GM21360 (cell line): Measurements from ENCODE around the gene RHEB.
A peak's percentile ranks its signal among the peaks of the same experiment; 100 is the strongest.

Experiments used
- ATAC-seq: cut with Tn5 transposase; IDR thresholded peaks from one replicate; pipeline ENCODE4 v1.9.1; 2021; ENCODE audit warnings: mild to moderate bottlenecking, moderate library complexity; ENCODE audit not compliant: unreplicated experiment

Gene RHEB

DNA sequence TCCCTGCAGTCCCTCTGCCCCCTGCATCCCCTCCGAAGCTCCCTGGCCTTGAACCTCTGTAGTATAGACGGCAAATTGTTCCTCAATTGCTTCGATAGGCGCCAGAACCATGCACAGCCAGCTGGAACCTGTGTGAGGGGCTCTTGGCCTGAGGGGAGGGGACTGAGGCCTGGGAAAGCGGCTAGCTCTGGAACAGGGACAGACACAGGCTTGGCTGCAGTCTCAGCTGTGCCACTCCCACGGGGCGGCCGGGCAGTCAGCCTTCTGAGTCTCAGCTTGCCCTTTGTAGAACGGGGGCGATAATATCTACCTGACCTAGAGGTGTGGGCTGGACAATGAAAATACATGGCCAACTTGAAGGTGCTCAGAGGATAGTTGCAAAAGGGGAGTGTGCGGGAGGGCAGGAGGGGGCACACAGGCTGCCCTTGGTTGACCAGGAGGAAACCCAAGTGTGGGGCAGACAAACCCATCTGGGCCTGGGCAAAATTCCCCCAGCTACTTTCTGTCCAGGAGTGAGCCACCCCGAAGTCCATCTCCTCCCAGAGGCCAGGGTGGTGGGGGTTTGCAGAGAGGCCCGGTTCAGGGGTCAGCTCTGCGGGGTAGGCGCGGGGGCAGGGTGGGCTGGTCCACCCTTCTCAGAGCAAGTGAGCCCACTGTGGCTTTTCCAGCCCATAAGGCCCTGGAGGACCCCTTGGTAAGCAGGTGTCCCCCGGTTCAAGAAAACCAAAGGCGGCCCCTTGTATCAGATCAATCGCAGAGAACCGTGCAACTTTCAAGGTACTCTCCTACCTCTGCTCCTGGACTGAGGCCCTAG, 84.4 kb downstream of the RHEB start:
- no peak for ATAC-seq

- no peak for ATAC-seq
Measured at GRCh38 chr7:151434549-151434948, 85.1 kb downstream of the RHEB start.

GRCh38 chr7:151433721-151434400, 85.8 kb downstream of the RHEB start:
- ATAC-seq, result no peak

DNA sequence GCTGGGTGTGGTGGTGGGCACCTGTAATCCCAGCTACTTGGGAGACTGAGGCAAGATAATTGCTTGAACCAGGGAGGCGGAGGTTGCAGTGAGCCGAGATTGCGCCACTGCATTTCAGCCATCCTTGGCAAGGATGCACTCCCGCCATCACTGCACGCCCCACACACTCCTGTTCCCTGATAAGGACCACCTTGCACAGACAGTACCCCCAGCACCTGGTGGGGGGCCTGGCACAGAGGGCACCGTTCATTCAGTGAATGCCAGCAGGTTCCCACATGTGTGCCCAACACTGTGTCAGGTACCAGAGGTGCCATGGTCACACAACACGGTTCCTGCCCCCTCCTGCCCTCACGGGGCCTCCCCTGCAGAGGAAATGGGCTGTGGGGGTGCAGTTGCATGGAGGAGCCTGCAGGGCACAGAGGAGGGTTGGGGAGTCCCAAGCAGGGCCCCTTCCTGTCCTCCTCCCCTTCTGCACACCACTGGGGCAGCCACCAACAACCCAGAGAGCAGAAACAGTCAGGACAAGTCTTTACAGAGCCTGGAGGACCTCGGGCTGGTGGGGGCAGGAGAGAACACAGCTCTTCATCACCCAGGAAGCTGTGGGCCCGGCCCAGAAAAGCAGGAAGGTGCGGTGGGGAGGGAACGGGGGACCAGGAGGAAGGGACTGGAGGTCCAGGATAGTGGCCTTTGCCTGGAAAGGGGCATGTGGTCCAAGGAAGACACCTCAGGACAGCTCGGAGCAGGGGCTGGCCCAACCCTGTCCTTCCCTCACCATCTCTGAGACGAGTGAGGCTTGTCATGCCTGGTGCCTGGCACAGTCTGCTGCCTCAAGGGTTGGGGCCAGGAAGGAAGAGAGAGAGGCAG, 86.8 kb downstream of the RHEB start:
- peak; percentile 68 for ATAC-seq

GRCh38 chr7:151431768-151432311, 87.9 kb downstream of the RHEB start:
- ATAC-seq, result no peak

DNA sequence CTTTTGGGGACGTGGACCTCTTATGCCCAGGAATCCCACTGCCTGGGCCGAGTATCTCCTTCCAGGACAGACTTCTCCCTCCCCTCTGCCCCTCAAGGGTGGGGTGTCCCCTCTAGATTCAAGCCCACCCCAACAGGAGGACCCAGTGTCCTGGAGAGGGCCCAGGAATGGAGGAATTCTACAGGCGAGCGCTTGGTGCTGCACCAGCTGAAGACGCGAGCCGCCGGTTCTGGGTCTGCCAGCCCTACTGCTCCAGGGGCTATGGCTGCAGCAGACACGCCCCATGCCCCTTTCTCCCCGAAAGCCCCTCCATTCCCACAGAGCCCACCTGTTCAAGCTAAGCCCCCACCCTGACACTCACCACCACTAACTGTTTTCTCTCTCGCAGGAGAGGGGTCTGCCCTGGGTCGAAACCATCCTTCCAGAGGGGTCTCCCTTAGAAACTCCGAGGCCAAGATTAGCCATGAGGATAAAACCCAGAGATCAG, 88.4 kb downstream of the RHEB start:
- ATAC-seq, result no peak

- no peak for ATAC-seq
Measured at GRCh38 chr7:151430391-151431205, 89.1 kb downstream of the RHEB start.

DNA sequence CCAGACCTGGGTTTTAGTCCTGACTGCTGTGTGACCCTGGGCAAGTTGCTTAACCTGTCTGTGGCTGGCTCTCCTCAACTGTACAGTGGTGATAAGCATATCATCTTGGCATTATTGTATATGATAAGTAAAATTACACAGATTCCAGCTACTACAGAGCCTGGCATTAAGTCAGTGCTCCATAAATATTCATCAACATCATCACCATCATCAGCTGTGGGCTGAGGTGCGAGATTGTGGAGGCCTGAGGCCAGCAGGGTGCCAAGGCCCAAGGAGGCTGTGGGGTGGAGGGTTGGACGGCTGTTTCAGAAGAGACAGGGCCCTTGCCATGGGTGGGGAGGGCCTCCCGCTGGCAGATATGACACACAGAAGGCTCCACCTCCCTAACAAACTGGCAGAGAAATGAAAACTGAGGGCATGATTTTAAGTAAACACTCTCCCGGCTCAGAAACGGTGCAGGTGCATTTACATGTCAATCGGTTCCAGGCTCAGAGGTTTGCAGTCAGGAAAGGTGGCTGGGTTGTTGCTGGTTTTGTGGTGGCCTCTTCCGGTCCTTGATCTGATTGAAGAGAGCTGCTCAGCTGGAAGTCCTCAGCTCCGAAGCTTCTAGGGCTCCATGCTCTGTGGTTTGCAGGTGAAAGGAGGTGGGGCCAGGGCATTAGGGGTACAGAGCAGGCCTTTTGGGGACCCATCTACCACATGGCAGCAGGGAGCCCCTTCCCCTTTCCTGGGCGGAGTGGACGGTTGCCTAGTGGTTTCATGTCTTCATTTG, 89.9 kb downstream of the RHEB start:
- ATAC-seq, result no peak

DNA sequence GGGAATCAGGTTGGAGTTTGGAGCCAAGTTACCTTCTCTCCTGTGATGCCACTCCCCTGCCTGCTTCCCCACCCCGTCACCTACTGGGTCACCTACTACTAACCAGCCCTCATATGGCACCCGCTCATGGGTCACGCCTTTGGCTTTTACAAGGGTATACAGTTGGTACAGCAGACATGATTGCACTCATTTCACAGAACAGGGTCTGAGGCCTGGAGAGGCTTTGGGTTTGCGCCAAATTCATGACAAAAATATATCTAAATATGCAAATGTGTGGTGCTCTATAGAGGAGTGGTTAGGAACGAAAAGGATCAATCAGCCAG, 90.5 kb downstream of the RHEB start:
- no peak for ATAC-seq

- no peak for ATAC-seq
Measured at GRCh38 chr7:151428378-151429236, 91.1 kb downstream of the RHEB start.

DNA sequence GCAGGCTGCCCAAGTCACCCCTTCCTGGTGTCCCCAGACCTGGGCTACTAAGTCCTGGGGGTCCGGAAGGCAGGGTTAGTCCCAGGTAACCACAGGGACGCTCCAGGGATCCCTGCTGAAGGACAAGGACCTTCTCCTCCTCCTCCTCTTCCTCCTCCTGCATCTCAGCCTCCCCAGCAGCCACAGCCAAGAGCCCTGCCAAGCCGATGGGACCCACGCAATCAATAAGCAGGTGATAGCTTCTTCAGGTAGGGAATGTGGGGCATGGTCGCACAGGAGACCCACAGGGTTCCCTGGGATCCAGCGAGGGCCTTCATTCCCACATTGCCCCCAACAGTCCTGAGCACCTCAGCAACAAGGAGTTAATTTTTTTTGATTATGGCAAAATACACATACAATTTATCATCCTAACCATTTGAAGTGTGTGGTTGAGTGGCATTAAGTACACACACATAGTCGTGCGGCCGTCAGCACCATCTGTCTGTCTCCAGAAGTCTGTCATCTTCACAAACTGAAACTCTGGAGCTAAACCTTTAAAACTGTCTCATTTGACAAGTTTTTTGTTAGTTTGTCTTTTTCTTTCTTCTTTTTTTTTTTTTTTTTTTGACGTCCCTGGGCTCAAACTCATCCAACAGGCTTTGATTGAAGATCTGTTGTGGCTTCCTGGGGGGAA, 91.9 kb downstream of the RHEB start:
- no peak for ATAC-seq

DNA sequence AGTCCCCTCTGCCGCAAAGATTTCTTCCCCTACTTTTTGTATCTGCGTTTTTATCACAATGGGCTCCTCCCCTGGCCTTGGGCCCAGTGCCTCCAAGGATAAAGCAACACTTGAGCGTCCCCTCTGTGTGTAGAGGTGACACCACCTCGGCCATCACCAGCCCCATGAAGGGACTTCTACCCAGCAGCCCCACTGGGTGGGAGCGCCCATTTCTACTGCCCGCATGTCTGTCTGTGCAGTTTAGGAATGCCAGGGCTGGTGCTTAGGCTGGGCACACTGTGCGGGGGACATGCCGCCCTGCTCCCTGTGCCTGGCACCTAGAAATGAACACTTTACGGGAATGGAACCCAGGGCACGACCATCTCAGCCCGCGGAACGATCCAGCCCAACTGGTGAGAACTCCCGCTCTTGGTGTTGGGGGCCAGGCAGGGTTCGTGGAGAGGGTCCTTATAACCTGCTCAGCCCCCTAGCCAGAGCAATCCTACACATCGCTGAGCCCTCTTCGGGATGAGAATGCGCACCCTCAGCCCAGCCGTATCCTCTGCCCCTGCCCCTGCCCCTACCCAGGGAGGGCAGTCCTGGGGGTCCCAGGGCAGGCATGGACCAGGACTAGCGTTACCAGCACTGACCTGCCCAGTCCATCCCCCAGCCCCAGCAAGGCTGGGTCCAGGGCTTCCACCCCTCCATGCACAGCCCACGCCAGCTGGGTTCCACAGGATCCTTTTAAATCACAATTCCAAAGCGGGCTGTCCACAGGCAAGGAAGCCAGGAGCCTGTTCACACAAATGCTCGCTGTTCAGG, 92.6 kb downstream of the RHEB start:
- no peak for ATAC-seq

DNA sequence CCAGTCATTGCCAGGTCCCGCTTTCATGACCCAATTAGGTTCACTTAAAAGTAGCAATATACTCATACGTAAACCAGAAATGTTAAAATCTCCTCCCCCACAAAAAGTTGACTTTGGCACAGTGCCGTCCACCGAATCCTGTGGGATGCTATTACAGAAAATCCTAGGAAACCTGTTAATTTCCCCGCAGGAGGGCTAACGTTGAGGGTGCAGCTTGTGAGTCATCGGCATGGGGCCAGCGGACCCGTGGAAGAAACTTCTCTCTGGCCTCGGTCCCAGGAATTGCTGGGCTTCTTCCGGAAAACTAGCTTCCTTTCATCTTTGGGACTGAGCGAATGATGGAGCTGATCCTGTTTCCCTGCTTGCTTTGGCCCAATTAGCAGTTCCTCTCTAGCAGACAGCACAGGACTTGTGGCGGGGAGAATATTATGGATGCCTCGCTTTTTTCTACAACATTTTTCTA, 93.2 kb downstream of the RHEB start:
- ATAC-seq, result no peak

- ATAC-seq, result no peak
Measured at GRCh38 chr7:151425670-151426440, 93.8 kb downstream of the RHEB start.

- no peak for ATAC-seq
Measured at GRCh38 chr7:151424799-151425198, 94.9 kb downstream of the RHEB start.

- ATAC-seq, result no peak
Measured at GRCh38 chr7:151423936-151424335, 95.8 kb downstream of the RHEB start.
